Kidney (tissue), 14 donors: ENCODE measurements around the gene TSPAN32. TPM values are rescaled to one million over a fixed set of nuclear protein-coding genes. Genes with fewer than 3 reads are reported as not detected.
"Not testable (repeated sequence)": the region's sequence is repeated elsewhere in the genome, so short reads cannot be mapped to it uniquely, and the experiment has no call there.

Source experiments
- DNase-seq, 5 donors: peaks; one replicate each; pipeline ENCODE4 v3.0.0-alpha.2; 2013 to 2020
- FAIRE-seq: peaks from 2 replicates; lab custom pipeline; 2012; peaks lifted over from hg19 to GRCh38; lab: Jason Lieb, UNC
- H3K27ac ChIP-seq, 2 donors: one replicate each; pipeline ENCODE4 v1.7.0; 2013; ENCODE audit warnings: low read depth in 2 of 2, low read length in 2 of 2, inconsistent platforms in 1 of 2
- H3K27me3 ChIP-seq: one replicate; pipeline ENCODE4 v1.7.1; 2013; ENCODE audit warnings: low read length, inconsistent platforms; ENCODE audit not compliant: control insufficient read depth, insufficient read depth
- H3K36me3 ChIP-seq, 3 donors: one replicate each; pipeline versions ENCODE4 v1.7.0 to v1.7.1; 2013; ENCODE audit warnings: low read length in 3 of 3, control low read depth in 1 of 3, inconsistent platforms in 1 of 3; ENCODE audit not compliant: insufficient read depth in 3 of 3, control insufficient read depth in 2 of 3
- H3K4me1 ChIP-seq, 3 donors: one replicate each; pipeline versions ENCODE4 v1.7.0 to v1.7.1; 2013; ENCODE audit warnings: low read length in 3 of 3, inconsistent platforms in 1 of 3, low read depth in 1 of 3; ENCODE audit not compliant: control insufficient read depth in 2 of 3, insufficient read depth in 2 of 3
- H3K4me3 ChIP-seq, 3 donors: one replicate each; pipeline versions ENCODE4 v1.7.0 to v1.8.1; 2013; ENCODE audit warnings: low read length in 3 of 3, control low read depth in 1 of 3, inconsistent platforms in 1 of 3
- H3K9ac ChIP-seq, 3 donors: one replicate each; pipeline versions ENCODE4 v1.7.0 to v1.7.1; 2013; ENCODE audit warnings: low read length in 3 of 3, control low read depth in 1 of 3, inconsistent platforms in 1 of 3
- H3K9me3 ChIP-seq, 3 donors: one replicate each; pipeline versions ENCODE4 v1.7.0 to v1.7.1; 2013; ENCODE audit warnings: low read length in 3 of 3, control low read depth in 1 of 3, inconsistent platforms in 1 of 3; ENCODE audit not compliant: control insufficient read depth in 2 of 3, insufficient read depth in 1 of 3
- CTCF ChIP-seq: IDR thresholded peaks from 3 replicates; pipeline ENCODE4 v1.5.1; 2012; ENCODE audit warnings: mild to moderate bottlenecking, moderate library complexity, borderline replicate concordance; ENCODE audit not compliant: insufficient read depth; ENCODE audit errors: extremely low read depth
- intact Hi-C: fragments of 100-400 bp; cut with DNase I; formaldehyde crosslinking; loops from one replicate; pipeline ENCODE4 v1.11.1; 2022
- polyA plus RNA-seq: library from polyadenylated mRNA; stranded (reverse); fragments of 350-450 nt; fragmentation: Illumina TruSeq; extraction: RNeasy Lipid Tissue Mini Kit (QIAGEN cat#74804); gene quantifications from one replicate; pipeline ENCODE4 v1.2.3, GENCODE V29; 2014; ENCODE audit warnings: low read depth, low replicate concordance; ENCODE audit not compliant: insufficient read depth
- total RNA-seq: library from RNA; stranded (reverse); fragmentation: NEBNext Ultra II Directional; extraction: Animal tissue kit (Norgen Biotek cat#: 25700); gene quantifications from one replicate; pipeline ENCODE4 v1.2.1, GENCODE V29; 2021
- donor health status: control.
- donor health status: control.
- donor health status: control.
- donor health status: control.
- donor health status: control.
- donor health status: DM: yes; HTN: yes; CAD: no.
- donor health status: Normal renal cell carcinoma (clear cell type).

TSPAN32 gene
- total and polyA plus RNA-seq, 2 donors from 2014 or later = 0.75 to 6.1 TPM

DNA sequence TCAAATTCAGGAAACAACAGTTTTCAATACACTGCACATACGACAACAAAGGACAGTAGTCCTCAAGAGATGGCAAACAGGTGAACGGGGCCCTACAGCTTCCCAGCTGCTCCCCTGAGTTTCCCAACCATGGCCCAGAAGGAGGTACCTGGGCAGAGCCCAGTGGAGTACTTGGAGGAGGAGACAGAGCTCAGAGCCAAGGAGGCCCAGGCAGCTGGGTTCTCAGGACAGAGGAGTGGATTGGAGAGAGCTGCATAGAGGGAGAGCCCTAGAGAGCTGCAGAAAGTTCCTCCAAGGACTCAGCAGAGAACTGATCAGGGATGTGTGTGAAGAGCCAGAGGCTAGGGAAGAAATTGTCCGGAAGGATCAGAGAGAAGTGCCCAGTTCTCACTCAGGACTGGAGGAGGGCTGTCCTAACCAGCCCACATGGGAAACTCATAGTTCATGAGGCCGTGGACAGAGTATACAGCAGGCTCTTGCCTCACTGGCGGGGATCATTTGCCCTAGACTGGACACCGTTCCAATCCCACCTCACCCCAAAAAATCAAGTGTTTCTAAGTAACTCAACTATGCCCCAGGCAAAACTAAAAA, 23.8 kb upstream of the TSPAN32 start:
- H3K9me3 ChIP-seq = peaks cover 0 to 2% (median 0%) of the 10 kb centered on the region in 3 donors
- DNase-seq = peak in 2 of 5 donors; percentile 8 to 70
- H3K4me3 ChIP-seq = no peak overlapping the region
- H3K27ac ChIP-seq = no peak overlapping the region
- no peaks in the 10 kb centered on the region for H3K27me3 ChIP-seq
- no peak overlapping the region for H3K9ac ChIP-seq
- intact Hi-C loops = no loop called here
- H3K36me3 ChIP-seq = no peaks in the 10 kb centered on the region
- no peak for TF ChIP-seq CTCF
- FAIRE-seq = no peak
- peaks cover 0 to 4% (median 0%) of the 10 kb centered on the region in 3 donors for H3K4me1 ChIP-seq

DNA sequence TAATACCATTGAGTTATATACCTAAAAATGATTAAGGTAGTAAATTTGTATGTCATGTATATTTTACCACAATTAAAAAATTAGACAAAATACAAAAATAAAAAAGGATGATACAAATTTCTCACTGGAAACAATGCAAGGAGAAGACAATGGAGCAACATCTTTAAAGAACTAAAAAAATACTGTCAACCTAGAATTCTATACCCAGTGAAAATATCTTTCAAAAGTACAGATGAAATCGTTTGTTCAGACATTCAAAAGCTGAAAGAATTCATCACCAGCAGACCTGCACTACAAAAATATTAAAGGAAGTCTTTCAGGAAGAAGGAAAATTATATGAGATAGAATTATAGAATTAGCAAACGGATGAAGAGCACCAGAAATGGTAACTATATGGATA, 21.6 kb upstream of the TSPAN32 start:
- intact Hi-C loops = no loop called here
- Histone ChIP-seq H3K4me1 (peaks cover 0 to 4% (median 0%) of the 10 kb centered on the region in 3 donors), H3K27ac (no peak overlapping the region), H3K4me3 (no peak overlapping the region), H3K9me3 (peaks cover 0 to 6% (median 0%) of the 10 kb centered on the region in 3 donors), H3K9ac (no peak overlapping the region), H3K36me3 (no peaks in the 10 kb centered on the region), H3K27me3 (no peaks in the 10 kb centered on the region)
- no peak for TF ChIP-seq CTCF
- FAIRE-seq (no peak), DNase-seq (no peak)

GRCh38 chr11:2286350-2286749, 15.5 kb upstream of the TSPAN32 start:
- H3K9me3 ChIP-seq, H3K27ac ChIP-seq, H3K4me3 ChIP-seq, H3K36me3 ChIP-seq, H3K9ac ChIP-seq, H3K4me1 ChIP-seq, intact Hi-C loops, FAIRE-seq, H3K27me3 ChIP-seq: not testable (repeated sequence)
- DNase-seq = peak in 2 of 5 donors; percentile 13 to 36

GRCh38 chr11:2287091-2287490, 14.7 kb upstream of the TSPAN32 start:
- Histone ChIP-seq H3K4me1 (peaks cover 0 to 3% (median 2%) of the 10 kb centered on the region in 3 donors), H3K27ac (peak overlapping the region in 1 of 2 donors; percentile 63), H3K9ac (no peak overlapping the region), H3K27me3 (no peaks in the 10 kb centered on the region), H3K4me3 (no peak overlapping the region), H3K9me3 (peaks cover 0 to 6% (median 0%) of the 10 kb centered on the region in 3 donors), H3K36me3 (no peaks in the 10 kb centered on the region)
- TF ChIP-seq CTCF = no peak
- DNase-seq = peak; percentile 22 to 79 (median 48)
- no peak for FAIRE-seq
- intact Hi-C loops = no loop called here
